Heart left ventricle (tissue), 16 donors: ENCODE results near the gene SCFD1. TPM values are rescaled to one million over a fixed set of nuclear protein-coding genes. Genes with fewer than 3 reads are reported as not detected.

ENCODE experiments used
- ATAC-seq, 4 donors: fragments of 200-7000 bp; cut with Tn5 transposase; one replicate each; pipeline ENCODE4 v1.9.1; 2020 to 2022; ENCODE audit warnings: moderate library complexity in 4 of 4, mild to moderate bottlenecking in 3 of 4, moderate number of reproducible peaks in 1 of 4
- DNase-seq, 5 donors: peaks; one replicate each; pipeline ENCODE4 v3.0.0-alpha.2; 2020
- H3K27ac ChIP-seq, 12 donors: fragments of 200-600 bp; sonication (generic) in 4 of 12; one replicate each; pipeline versions ENCODE4 v1.5.0 to v1.8.0; 2016 to 2022; ENCODE audit warnings: mild to moderate bottlenecking in 2 of 12
- H3K27me3 ChIP-seq, 9 donors: fragments of 200-600 bp; sonication (generic) in 2 of 9; one replicate each; pipeline versions ENCODE4 v1.5.1 to v1.8.0; 2016 to 2022; ENCODE audit warnings: mild to moderate bottlenecking in 3 of 9
- H3K36me3 ChIP-seq, 9 donors: fragments of 200-600 bp; sonication (generic) in 2 of 9; one replicate each; pipeline versions ENCODE4 v1.5.0 to v1.8.0; 2018 to 2022; ENCODE audit warnings: mild to moderate bottlenecking in 2 of 9
- H3K4me1 ChIP-seq, 12 donors: fragments of 200-600 bp; sonication (generic) in 4 of 12; one replicate each; pipeline versions ENCODE4 v1.5.0 to v1.8.0; 2016 to 2022; ENCODE audit warnings: mild to moderate bottlenecking in 3 of 12
- H3K4me3 ChIP-seq, 12 donors: fragments of 200-600 bp; sonication (generic) in 4 of 12; one replicate each; pipeline versions ENCODE4 v1.5.0 to v1.8.0; 2017 to 2022; ENCODE audit warnings: mild to moderate bottlenecking in 9 of 12, moderate library complexity in 4 of 12
- H3K9me3 ChIP-seq, 12 donors: fragments of 200-600 bp; sonication (generic) in 4 of 12; one replicate each; pipeline versions ENCODE4 v1.5.0 to v1.8.0; 2016 to 2022; ENCODE audit warnings: mild to moderate bottlenecking in 1 of 12
- CTCF ChIP-seq, 12 donors: fragments of 200-600 bp; sonication (generic) in 4 of 12; IDR thresholded peaks; one replicate each; pipeline versions ENCODE4 v1.5.0 to v1.8.0; 2018 to 2022; ENCODE audit warnings: antibody characterized with exemption in 12 of 12, mild to moderate bottlenecking in 5 of 12
- POLR2A ChIP-seq, 2 donors: fragments of 450-650 bp; IDR thresholded peaks; one replicate each; pipeline ENCODE4 v1.6.1; 2017; ENCODE audit warnings: antibody characterized with exemption in 2 of 2, mild to moderate bottlenecking in 2 of 2, moderate library complexity in 2 of 2
- WGBS, 4 donors: extraction: QIAGEN DNeasy Blood & Tissue Kit in 2 of 4; methylation state at CpG; one replicate each; pipeline versions ENCODE4 v1.1.5 to v1.1.7; 2013 to 2018; 5-methylcytosine and 5-hydroxymethylcytosine counted together
- intact Hi-C, 10 donors: fragments of 100-400 bp; cut with DNase I; formaldehyde crosslinking; loops; one replicate each; pipeline versions ENCODE4 v1.11.1 to v1.14.2; 2022
- polyA plus RNA-seq, 2 donors: library from polyadenylated mRNA; stranded (reverse); fragments of 200-250 nt; gene quantifications; one replicate each; pipeline ENCODE4 v1.2.3, GENCODE V29; 2013
- total RNA-seq, 9 donors: library from RNA; depleted of rRNA in 2 of 9; stranded (reverse); fragments of >200 nt in 2 of 9; fragmentation: NEBNext Ultra II Directional in 3 of 9; extraction: Animal tissue kit (Norgen Biotek cat#: 25700) in 3 of 9; gene quantifications; one replicate each; pipeline versions ENCODE4 v1.1.0 to v1.2.4, GENCODE V29; 2016 to 2023
- donor health status: ischemic (EF 13 %, LVEDD 7.1; RV severe dilation, severe dysfunction).
- donor health status: healthy with polysubstance abuse.
- donor health status: DM: no; HTN: yes; CAD: no.
- donor health status: DM: no; HTN: no; CAD: no.
- donor health status: ischemic (EF 25% LVEDD 6.9; RV normal size, moderate dysfunction).
- donor health status: ischemic (EF 25% LVEDD 5.7; RV mildly dilated, moderate dysfunction).
- donor health status: healthy.
- donor health status: DM: yes; HTN: yes; CAD: no.
- donor health status: ischemic (EF 35%, LVEDD 5.7; RV mildly dilated, moderate dysfunction).
- donor health status: nonischemic (EF 11% LVEDD 7.7; RV severe dilation, severe dysfunction).
- donor health status: DM: yes; HTN: yes; CAD: no.
- donor health status: PGD.
- donor health status: ischemic (EF 29% LVEDD 5.4; RV normal size, mild dysfunction).
- donor health status: nonischemic (EF 23%, LVEDD 6.1; RV moderate dilation, normal function).

Gene SCFD1
- total and polyA plus RNA-seq, 11 donors: 23.5 to 64.4 (median 41.4) TPM

- H3K36me3 ChIP-seq: peaks cover 0 to 33% (median 31%) of the 10 kb centered on the region in 9 donors
- H3K4me1 ChIP-seq: no peaks in the 10 kb centered on the region
- TF ChIP-seq CTCF (IDR thresholded peaks at IDR 0.05) (no peak), POLR2A (IDR thresholded peaks at IDR 0.05) (no peak)
- DNase-seq (no peak), ATAC-seq (peak in 1 of 4 donors; percentile 48)
- 65 to 81% (median 80%) methylated on average over 4 of the region's 4 CpGs for WGBS, 4 donors
- no peaks in the 10 kb centered on the region for H3K27me3 ChIP-seq
- H3K27ac ChIP-seq: no peak overlapping the region
- intact Hi-C loops: no loop called here
- no peaks in the 10 kb centered on the region for H3K9me3 ChIP-seq
- no peak overlapping the region for H3K4me3 ChIP-seq
Observed at GRCh38 chr14:30738978-30739377, 116.9 kb downstream of the SCFD1 start.

GRCh38 chr14:30748343-30748742 is 126.2 kb downstream of the SCFD1 start:
- Histone ChIP-seq H3K27me3 (no peaks in the 10 kb centered on the region), H3K27ac (no peak overlapping the region), H3K9me3 (no peaks in the 10 kb centered on the region), H3K36me3 (no peaks in the 10 kb centered on the region), H3K4me3 (no peak overlapping the region), H3K4me1 (no peaks in the 10 kb centered on the region)
- intact Hi-C loops: no loop called here
- WGBS, 4 donors: 79 to 91% (median 83%) methylated on average over 2 of the region's 2 CpGs
- DNase-seq (no peak), ATAC-seq (no peak)
- no peak for TF ChIP-seq CTCF (IDR thresholded peaks at IDR 0.05)
- TF ChIP-seq POLR2A (IDR thresholded peaks at IDR 0.05): no peak

GRCh38 chr14:30751646-30752416 is 129.7 kb downstream of the SCFD1 start:
- H3K36me3 ChIP-seq: no peaks in the 10 kb centered on the region
- no peak overlapping the region for H3K27ac ChIP-seq
- intact Hi-C loops: loop anchor here in 1 of 10 donors (5.0 kb wide), 1 partner anchor 95 kb away; no protein-coding TSS in a partner anchor
- H3K27me3 ChIP-seq: no peaks in the 10 kb centered on the region
- H3K4me1 ChIP-seq: no peaks in the 10 kb centered on the region
- ATAC-seq: no peak
- no peak overlapping the region for H3K4me3 ChIP-seq
- WGBS, 4 donors: 70 to 76% (median 74%) methylated on average over 10 to 11 of the region's 11 CpGs
- TF ChIP-seq CTCF (IDR thresholded peaks at IDR 0.05) (no peak), POLR2A (IDR thresholded peaks at IDR 0.05) (no peak)
- DNase-seq: no peak
- H3K9me3 ChIP-seq: no peaks in the 10 kb centered on the region

- TF ChIP-seq POLR2A (IDR thresholded peaks at IDR 0.05): no peak
- no peak for TF ChIP-seq CTCF (IDR thresholded peaks at IDR 0.05)
- no peak for ATAC-seq
- Histone ChIP-seq H3K27ac (no peak overlapping the region), H3K36me3 (no peaks in the 10 kb centered on the region), H3K27me3 (no peaks in the 10 kb centered on the region), H3K4me3 (no peak overlapping the region), H3K9me3 (no peaks in the 10 kb centered on the region), H3K4me1 (no peaks in the 10 kb centered on the region)
- intact Hi-C loops: loop anchor here in 1 of 10 donors (5.0 kb wide), 1 partner anchor 96 kb away; no protein-coding TSS in a partner anchor
- no peak for DNase-seq
- 74 to 95% (median 84%) methylated on average over 4 of the region's 4 CpGs for WGBS, 4 donors
Observed at GRCh38 chr14:30753452-30753851, 131.3 kb downstream of the SCFD1 start.
